ENCODE measurements around the gene ZNF211. TPM values are rescaled to one million over a fixed set of nuclear protein-coding genes. Genes with fewer than 3 reads are reported as not detected.

Gene ZNF211
- total RNA-seq, 2 experiments from 2014 or later = 10.5 to 12.1 TPM

GRCh38 chr19:57606931-57607330 lies 26.0 kb upstream of the ZNF211 start:
- DNase-seq (ENCODE audit: low spot score) = no peak
- no peaks in the 10 kb centered on the region for H3K4me1 ChIP-seq (ENCODE audit: insufficient read depth, low read length, poor library complexity, severe bottlenecking)
- no peaks in the 10 kb centered on the region for H3K9me2 ChIP-seq (ENCODE audit: insufficient read depth, low read length)
- H3K4me3 ChIP-seq (ENCODE audit: low read depth, low read length, poor library complexity, severe bottlenecking) = no peak overlapping the region
- H3K4me2 ChIP-seq (ENCODE audit: low read length) = no peak overlapping the region
- no TSS peak for BruUV-seq (replicated peaks)
- 0 out of 2 replicates have a peak, but pooled peaks cover 3% of the 10 kb centered on the region for H3K9me3 ChIP-seq (ENCODE audit: low read length)
- intact Hi-C loops (cut with micrococcal nuclease; ENCODE audit: unreplicated experiment) = no loop called here
- ChIA-PET CTCF (ENCODE audit: unreplicated experiment) (no interaction called here), POLR2A (no interaction called here)
- no peaks in the 10 kb centered on the region for H3K79me2 ChIP-seq (ENCODE audit: insufficient read depth, low read depth, low read length)
- no peak overlapping the region for H3K27ac ChIP-seq (ENCODE audit: low read depth, low read length, poor library complexity, severe bottlenecking)
- no peak overlapping the region for H2AFZ ChIP-seq (ENCODE audit: low read length)
- TF ChIP-seq EZH2phosphoT487 (IDR thresholded peaks at IDR 0.05; ENCODE audit: borderline replicate concordance, low read depth, low read length) (no peak), CTCF (conservative IDR thresholded peaks at IDR 0.05; ENCODE audit: low read length) (no peak)
- peaks cover 61% of the 10 kb centered on the region for H3K36me3 ChIP-seq (ENCODE audit: insufficient read depth, low read length)
- H4K20me1 ChIP-seq (ENCODE audit: insufficient read depth, low read length) = no peaks in the 10 kb centered on the region

- Histone ChIP-seq H3K36me3 (ENCODE audit: insufficient read depth, low read length) (peaks cover 38% of the 10 kb centered on the region), H3K4me2 (ENCODE audit: low read length) (no peak overlapping the region), H3K9me2 (ENCODE audit: insufficient read depth, low read length) (no peaks in the 10 kb centered on the region), H2AFZ (ENCODE audit: low read length) (no peak overlapping the region), H3K9me3 (ENCODE audit: low read length) (peaks cover 19% of the 10 kb centered on the region), H3K27ac (ENCODE audit: low read depth, low read length, poor library complexity, severe bottlenecking) (no peak overlapping the region), H3K79me2 (ENCODE audit: insufficient read depth, low read depth, low read length) (peaks cover 20% of the 10 kb centered on the region; the same call in 1 of the 2 replicates), H3K4me3 (ENCODE audit: low read depth, low read length, poor library complexity, severe bottlenecking) (no peak overlapping the region), H3K4me1 (ENCODE audit: insufficient read depth, low read length, poor library complexity, severe bottlenecking) (peaks cover 5% of the 10 kb centered on the region), H4K20me1 (ENCODE audit: insufficient read depth, low read length) (no peaks in the 10 kb centered on the region)
- intact Hi-C loops (cut with micrococcal nuclease; ENCODE audit: unreplicated experiment) = no loop called here
- CTCF ChIA-PET (ENCODE audit: unreplicated experiment) = no interaction called here
- TF ChIP-seq EZH2phosphoT487 (IDR thresholded peaks at IDR 0.05; ENCODE audit: borderline replicate concordance, low read depth, low read length) (no peak), CTCF (conservative IDR thresholded peaks at IDR 0.05; ENCODE audit: low read length) (no peak)
- no peak for DNase-seq (ENCODE audit: low spot score)
- no TSS peak for BruUV-seq (replicated peaks)
- POLR2A ChIA-PET = interaction anchor here (0.7 kb wide), 1 partner anchor 12 kb away, joined by 3 read pairs; the partner anchor contains the start of gene ZNF530
These were observed 21.9 kb upstream of the ZNF211 start for GRCh38 chr19:57611113-57611512.

DNA sequence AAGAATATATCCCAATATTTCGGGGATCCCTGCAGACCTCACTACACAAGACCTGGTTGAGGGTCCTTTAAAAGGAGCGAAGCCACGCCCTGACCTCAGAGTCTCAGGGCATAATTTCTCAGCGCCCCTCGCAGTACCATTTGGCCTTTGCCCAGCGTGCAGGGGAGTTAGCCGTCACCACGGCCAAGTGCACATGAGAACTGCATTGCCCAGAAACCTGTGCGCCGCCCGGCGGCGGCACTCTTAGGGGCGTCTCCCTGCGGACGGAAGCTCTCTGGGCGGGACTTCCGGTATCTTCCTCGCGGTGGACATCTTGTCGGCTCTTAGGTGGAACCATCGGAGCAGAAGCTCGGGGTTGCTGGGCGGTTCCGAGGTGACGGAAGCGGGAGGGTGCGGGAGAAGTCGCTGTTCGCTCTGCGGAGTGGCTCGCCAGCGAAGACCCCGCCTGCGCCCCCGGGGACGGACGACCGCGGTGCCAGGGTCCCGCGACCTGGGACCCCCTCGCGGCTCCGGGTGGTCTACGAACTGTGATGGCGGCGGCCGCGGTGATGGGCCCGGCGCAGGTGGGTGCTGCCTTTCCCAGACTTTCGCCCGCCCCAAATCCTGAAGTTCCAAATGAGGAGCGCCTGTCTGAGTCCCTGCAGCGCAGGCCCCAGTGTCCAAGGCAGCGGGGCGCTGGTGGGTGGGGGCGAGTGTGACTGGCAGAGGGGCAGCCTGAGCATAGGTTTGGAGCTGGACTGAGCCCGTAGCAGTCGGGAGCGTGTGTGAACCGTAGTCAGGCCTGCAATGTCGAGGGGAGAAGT lies 18.8 kb upstream of the ZNF211 start, which contains the start of gene ZNF134:
TSS of gene ZNF134 (plus strand) at position 302 of the 803 bp plus-strand sequence. CDS start 5,227 bp downstream, outside the sequence.
- Histone ChIP-seq H3K4me3 (ENCODE audit: low read depth, low read length, poor library complexity, severe bottlenecking) (peak within 1 kb of the TSS; percentile 98), H3K9me3 (ENCODE audit: low read length) (peaks cover 41% of the 10 kb centered on the region), H3K36me3 (ENCODE audit: insufficient read depth, low read length) (peaks cover 45% of the 10 kb centered on the region), H3K4me2 (ENCODE audit: low read length) (peak within 1 kb of the TSS; percentile 77), H4K20me1 (ENCODE audit: insufficient read depth, low read length) (no peaks in the 10 kb centered on the region), H3K27ac (ENCODE audit: low read depth, low read length, poor library complexity, severe bottlenecking) (no peak within 1 kb of the TSS), H3K9me2 (ENCODE audit: insufficient read depth, low read length) (no peaks in the 10 kb centered on the region), H2AFZ (ENCODE audit: low read length) (peak within 1 kb of the TSS; percentile 93), H3K4me1 (ENCODE audit: insufficient read depth, low read length, poor library complexity, severe bottlenecking) (peaks cover 5% of the 10 kb centered on the region), H3K79me2 (ENCODE audit: insufficient read depth, low read depth, low read length) (peaks cover 33% of the 10 kb centered on the region; the same call in 1 of the 2 replicates)
- TF ChIP-seq EZH2phosphoT487 (IDR thresholded peaks at IDR 0.05; ENCODE audit: borderline replicate concordance, low read depth, low read length) = no peak
- no peak for TF ChIP-seq CTCF (conservative IDR thresholded peaks at IDR 0.05; ENCODE audit: low read length)
- CTCF ChIA-PET (ENCODE audit: unreplicated experiment) = no interaction called here
- DNase-seq (ENCODE audit: low spot score) = peak; percentile 95
- POLR2A ChIA-PET = interaction anchor here (0.6 kb wide), 1 partner anchor 252 kb away, joined by 3 read pairs; no protein-coding TSS in a partner anchor
- intact Hi-C loops (cut with micrococcal nuclease; ENCODE audit: unreplicated experiment) = no loop called here
- no TSS peak for BruUV-seq (replicated peaks)

Data from OCI-LY7 (cell line).